Psoas muscle (tissue), 8 donors: ENCODE data around the gene CLEC18B. TPM values are rescaled to one million over a fixed set of nuclear protein-coding genes. Genes with fewer than 3 reads are reported as not detected.
"Not testable (repeated sequence)": the region's sequence is repeated elsewhere in the genome, so short reads cannot be mapped to it uniquely, and the experiment has no call there.

Experiments
- ATAC-seq, 4 donors: fragments of 200-7000 bp; cut with Tn5 transposase; one replicate each; pipeline ENCODE4 v1.9.1; 2020; ENCODE audit warnings: moderate library complexity in 3 of 4, mild to moderate bottlenecking in 2 of 4
- DNase-seq, 2 donors: peaks; one replicate each; pipeline ENCODE4 v3.0.0-alpha.2; 2020
- H3K27ac ChIP-seq: fragments of 200-600 bp; one replicate; pipeline ENCODE4 v1.8.0; 2022
- H3K27me3 ChIP-seq, 3 donors: fragments of 200-600 bp in 1 of 3; one replicate each; pipeline versions ENCODE4 v1.6.1 to v1.8.0; 2013 to 2022; ENCODE audit warnings: low read length in 2 of 3, mild to moderate bottlenecking in 2 of 3, moderate library complexity in 1 of 3; ENCODE audit not compliant: insufficient read depth in 3 of 3
- H3K36me3 ChIP-seq, 2 donors: fragments of 200-600 bp in 1 of 2; one replicate each; pipeline versions ENCODE4 v1.6.1 to v1.8.0; 2013 to 2022; ENCODE audit warnings: low read depth in 1 of 2, mild to moderate bottlenecking in 1 of 2, moderate library complexity in 1 of 2; ENCODE audit not compliant: insufficient read depth in 1 of 2
- H3K4me1 ChIP-seq: fragments of 200-600 bp; one replicate; pipeline ENCODE4 v1.8.0; 2022
- H3K4me3 ChIP-seq: fragments of 200-600 bp; one replicate; pipeline ENCODE4 v1.8.0; 2022; ENCODE audit warnings: mild to moderate bottlenecking
- H3K9me3 ChIP-seq: fragments of 200-600 bp; one replicate; pipeline ENCODE4 v1.8.0; 2022
- WGBS, 3 donors: extraction: QIAGEN DNeasy Blood & Tissue Kit; methylation state at CpG; one replicate each; pipeline versions ENCODE4 v1.1.6 to v1.1.7; 2013; 5-methylcytosine and 5-hydroxymethylcytosine counted together
- intact Hi-C, 2 donors: fragments of 100-400 bp; cut with DNase I; formaldehyde crosslinking; loops; one replicate each; pipeline versions ENCODE4 v1.11.0 to v1.14.2; 2022
- polyA plus RNA-seq, 3 donors: library from polyadenylated mRNA; stranded (reverse); fragments of 200-250 nt; gene quantifications; one replicate each; pipeline ENCODE4 v1.2.3, GENCODE V29; 2013
- total RNA-seq, 4 donors: library from RNA; stranded (reverse); fragmentation: NEBNext Ultra II Directional in 2 of 4; extraction: Animal tissue kit (Norgen Biotek cat#: 25700) in 2 of 4; gene quantifications; one replicate each; pipeline versions ENCODE4 v1.2.1 to v1.2.4, GENCODE V29; 2021 to 2023
- TF ChIP-seq, protein P1 (sequence below): fragments of 200-600 bp; IDR thresholded peaks from one replicate; pipeline ENCODE4 v1.8.0; 2022; ENCODE audit warnings: antibody characterized with exemption
- donor health status: healthy with polysubstance abuse.
- donor health status: DM: no; HTN: no; CAD: no; lungs with moderate emphysema.
- donor health status: Bipolar disorder and iron deficiency.
- donor health status: healthy.
- donor health status: DM: yes; HTN: yes; CAD: no.
- donor health status: DM: no; HTN: no; CAD: no.
- donor health status: DM: no; HTN: no; CAD: no.
- donor health status: DM: yes; HTN: yes; CAD: no.

The CLEC18B gene
- total and polyA plus RNA-seq, 7 donors, result 0.16 to 1.1 (median 0.40) TPM; not detected in 2

GRCh38 chr16:74438492-74438979 lies 17.3 kb upstream of the CLEC18B start:
- TF ChIP-seq, protein P1, sequence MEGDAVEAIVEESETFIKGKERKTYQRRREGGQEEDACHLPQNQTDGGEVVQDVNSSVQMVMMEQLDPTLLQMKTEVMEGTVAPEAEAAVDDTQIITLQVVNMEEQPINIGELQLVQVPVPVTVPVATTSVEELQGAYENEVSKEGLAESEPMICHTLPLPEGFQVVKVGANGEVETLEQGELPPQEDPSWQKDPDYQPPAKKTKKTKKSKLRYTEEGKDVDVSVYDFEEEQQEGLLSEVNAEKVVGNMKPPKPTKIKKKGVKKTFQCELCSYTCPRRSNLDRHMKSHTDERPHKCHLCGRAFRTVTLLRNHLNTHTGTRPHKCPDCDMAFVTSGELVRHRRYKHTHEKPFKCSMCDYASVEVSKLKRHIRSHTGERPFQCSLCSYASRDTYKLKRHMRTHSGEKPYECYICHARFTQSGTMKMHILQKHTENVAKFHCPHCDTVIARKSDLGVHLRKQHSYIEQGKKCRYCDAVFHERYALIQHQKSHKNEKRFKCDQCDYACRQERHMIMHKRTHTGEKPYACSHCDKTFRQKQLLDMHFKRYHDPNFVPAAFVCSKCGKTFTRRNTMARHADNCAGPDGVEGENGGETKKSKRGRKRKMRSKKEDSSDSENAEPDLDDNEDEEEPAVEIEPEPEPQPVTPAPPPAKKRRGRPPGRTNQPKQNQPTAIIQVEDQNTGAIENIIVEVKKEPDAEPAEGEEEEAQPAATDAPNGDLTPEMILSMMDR, result no peak
- Histone ChIP-seq H3K27ac (no peak overlapping the region), H3K36me3 (peaks cover 0 to 21% of the 10 kb centered on the region in 2 donors), H3K27me3 (no peaks in the 10 kb centered on the region), H3K4me3 (no peak overlapping the region), H3K9me3 (no peaks in the 10 kb centered on the region), H3K4me1 (no peaks in the 10 kb centered on the region)
- intact Hi-C loops, result loop anchor here in 1 of 2 donors (10.0 kb wide), 1 partner anchor 124 kb away; no protein-coding TSS in a partner anchor
- WGBS, 3 donors, result 64 to 66% (median 66%) methylated on average over 7 of the region's 7 CpGs
- DNase-seq (no peak), ATAC-seq (no peak)

- no peak overlapping the region for H3K27ac ChIP-seq
- intact Hi-C loops, result loop anchor here (5.0 to 10.0 kb wide), 2 partner anchors 117 to 124 kb away; no protein-coding TSS in a partner anchor
- no peaks in the 10 kb centered on the region for H3K36me3 ChIP-seq
- ATAC-seq, result no peak
- no peak overlapping the region for H3K4me3 ChIP-seq
- TF ChIP-seq, protein P1, result no peak
- H3K27me3 ChIP-seq, result no peaks in the 10 kb centered on the region
- WGBS, 3 donors, result 75 to 81% (median 76%) methylated on average over 5 of the region's 5 CpGs
- no peaks in the 10 kb centered on the region for H3K9me3 ChIP-seq
- DNase-seq, result no peak
- H3K4me1 ChIP-seq, result no peaks in the 10 kb centered on the region
These were observed 10.2 kb upstream of the CLEC18B start for GRCh38 chr16:74431516-74431915.

DNA sequence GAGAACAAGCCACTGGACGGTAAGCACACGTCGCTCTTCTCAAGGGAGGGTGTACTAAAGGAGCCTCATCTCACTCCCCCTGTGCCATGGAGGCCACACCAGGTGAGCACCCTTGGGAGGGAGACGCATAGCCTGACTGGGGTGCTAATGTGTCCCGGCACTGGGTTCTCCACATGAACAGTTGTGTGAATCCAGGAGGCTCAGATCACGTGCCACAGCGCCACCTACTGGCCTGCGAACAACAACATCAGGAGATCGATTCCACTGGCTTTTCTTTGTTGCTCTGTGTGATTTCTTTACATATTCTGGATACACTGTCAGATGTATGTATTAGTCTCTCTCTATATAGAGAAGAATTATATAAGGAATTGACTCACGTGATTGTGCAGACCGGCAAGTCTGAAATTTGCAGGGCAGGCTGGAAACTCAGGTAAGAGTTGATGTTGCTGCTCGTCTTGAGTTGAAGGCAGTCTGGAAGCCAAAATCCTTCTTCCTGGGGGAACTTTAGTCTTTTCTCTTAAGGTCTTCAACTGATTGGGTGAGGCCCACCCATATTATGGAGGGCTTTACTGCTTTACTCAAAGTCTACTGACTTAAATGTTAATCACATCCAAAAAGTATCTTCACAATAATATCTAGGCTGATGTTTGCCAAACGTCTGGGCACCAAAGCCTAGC lies 8.9 kb upstream of the CLEC18B start:
- H3K36me3 ChIP-seq, H3K27ac ChIP-seq, H3K27me3 ChIP-seq, H3K4me3 ChIP-seq, H3K9me3 ChIP-seq, H3K4me1 ChIP-seq: not testable (repeated sequence)
- TF ChIP-seq, protein P1, result peak; percentile 76
- WGBS, 3 donors, result 30 to 31% (median 31%) methylated on average over 13 of the region's 13 CpGs
- DNase-seq, result peak; percentile 48 to 67
- intact Hi-C loops, result loop anchor here (5.0 to 10.0 kb wide), 2 partner anchors 115 to 123 kb away; no protein-coding TSS in a partner anchor
- peak; percentile 67 to 88 (median 78) for ATAC-seq

DNA sequence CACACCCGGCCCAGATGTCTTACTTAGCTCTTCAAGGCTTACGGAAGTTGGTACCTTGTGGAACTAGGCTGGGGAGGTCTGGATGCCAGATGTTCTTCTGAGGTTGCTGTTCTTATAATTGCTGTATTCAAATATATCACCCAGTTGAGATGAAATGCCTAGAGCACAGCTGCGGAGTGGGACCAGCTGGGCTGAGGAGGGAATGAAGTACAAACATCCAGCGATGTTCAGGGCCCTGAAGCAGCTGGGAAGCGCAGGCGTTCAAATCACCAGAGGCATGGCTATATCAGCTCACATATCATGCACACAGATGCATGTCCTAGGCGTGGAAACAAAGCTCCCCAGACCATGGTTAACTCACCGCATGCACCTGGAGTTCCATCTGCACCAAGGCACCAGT lies 7.2 kb upstream of the CLEC18B start:
- H3K9me3 ChIP-seq, intact Hi-C loops, H3K36me3 ChIP-seq, H3K27ac ChIP-seq, H3K4me1 ChIP-seq, H3K4me3 ChIP-seq, ATAC-seq, DNase-seq, H3K27me3 ChIP-seq: not testable (repeated sequence)
- WGBS, 3 donors, result 48 to 60% (median 58%) methylated on average over 2 to 4 of the region's 8 CpGs

GRCh38 chr16:74425751-74426150 lies 4.5 kb upstream of the CLEC18B start:
- not testable (repeated sequence) for H3K36me3 ChIP-seq, DNase-seq, ATAC-seq

GRCh38 chr16:74423721-74424120 lies 2.4 kb upstream of the CLEC18B start:
- H3K27ac ChIP-seq, H3K4me1 ChIP-seq, H3K27me3 ChIP-seq, H3K4me3 ChIP-seq, DNase-seq, H3K36me3 ChIP-seq, intact Hi-C loops, ATAC-seq, H3K9me3 ChIP-seq: not testable (repeated sequence)
- WGBS, 3 donors, result 73 to 90% (median 83%) methylated on average over 2 to 4 of the region's 4 CpGs

More at GRCh38 chr16:74425751-74426150, 4.5 kb upstream of the CLEC18B start:
- H3K4me3 ChIP-seq, H3K9me3 ChIP-seq, H3K27me3 ChIP-seq, intact Hi-C loops, H3K4me1 ChIP-seq, H3K27ac ChIP-seq: not testable (repeated sequence)
- 38 to 49% (median 45%) methylated on average over 6 of the region's 6 CpGs for WGBS, 3 donors

DNA sequence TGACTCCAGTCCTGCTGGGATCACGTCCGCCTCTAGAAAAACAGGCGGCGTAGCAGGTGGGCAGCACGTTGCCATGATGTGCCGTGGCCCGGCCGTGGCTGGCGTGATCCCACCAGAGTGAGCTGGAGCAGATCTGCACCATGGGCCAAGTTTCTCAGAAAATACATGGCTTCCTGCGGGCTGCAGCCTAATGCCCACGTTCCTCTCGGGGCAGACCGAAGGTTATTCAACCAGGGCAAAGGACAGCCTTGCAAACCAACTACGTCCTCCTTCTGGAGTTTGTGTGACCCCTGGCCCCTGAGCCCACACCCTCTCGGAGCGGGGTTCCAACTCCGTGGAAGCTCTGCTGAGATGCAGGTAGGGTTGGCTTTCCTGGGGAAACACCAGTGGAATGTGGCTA lies 808 bp upstream of the CLEC18B start:
- WGBS, 3 donors, result 60 to 77% (median 65%) methylated on average over 5 of the region's 17 CpGs
- intact Hi-C loops, H3K27ac ChIP-seq, H3K9me3 ChIP-seq, DNase-seq, H3K27me3 ChIP-seq, H3K4me1 ChIP-seq, H3K4me3 ChIP-seq, H3K36me3 ChIP-seq: not testable (repeated sequence)
- ATAC-seq, result peak in 1 of 4 donors; percentile 20

GRCh38 chr16:74421482-74421785 lies 156 bp upstream of the CLEC18B start:
- H3K27me3 ChIP-seq, H3K4me1 ChIP-seq, ATAC-seq, DNase-seq, H3K9me3 ChIP-seq, intact Hi-C loops, H3K27ac ChIP-seq, H3K4me3 ChIP-seq, H3K36me3 ChIP-seq: not testable (repeated sequence)
- WGBS, 3 donors, result 37 to 52% (median 45%) methylated on average over 3 to 10 of the region's 16 CpGs

DNA sequence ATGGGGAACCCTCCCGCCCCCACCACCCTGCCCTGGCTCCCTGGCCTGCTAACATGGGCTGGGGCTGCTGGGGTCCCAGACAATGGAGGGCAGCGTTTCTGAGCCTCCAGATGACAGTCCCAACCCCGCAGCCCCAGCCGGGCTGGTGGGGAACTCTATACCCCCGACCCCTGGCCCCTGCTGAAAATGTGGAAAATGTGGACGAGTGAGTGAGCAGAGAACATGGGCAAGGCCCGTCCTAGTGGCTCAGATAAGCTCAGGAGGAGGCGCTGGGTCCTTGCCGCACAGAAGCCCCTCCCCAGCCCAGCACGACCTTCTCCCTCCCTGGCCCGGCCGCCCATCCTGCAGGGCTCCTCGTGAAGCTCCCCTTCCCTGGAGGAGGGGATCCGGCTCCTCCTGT lies 1.5 kb downstream of the CLEC18B start:
- H3K36me3 ChIP-seq, H3K27me3 ChIP-seq, H3K4me1 ChIP-seq, H3K4me3 ChIP-seq, ATAC-seq, intact Hi-C loops, H3K9me3 ChIP-seq, DNase-seq, H3K27ac ChIP-seq: not testable (repeated sequence)
- 68 to 82% (median 71%) methylated on average over 6 to 8 of the region's 14 CpGs for WGBS, 3 donors
